DMS53 (cell line): ENCODE measurements around the gene SLC16A9.
"Not testable (repeated sequence)": the region's sequence is repeated elsewhere in the genome, so short reads cannot be mapped to it uniquely, and the experiment has no call there.

Experiments
- DNase-seq: peaks from one replicate; lab custom pipeline; 2025; lab: John Stamatoyannopoulos, UW

The SLC16A9 gene

GRCh38 chr10:59674215-59674836, 35.3 kb downstream of the SLC16A9 start:
- no peak for DNase-seq

GRCh38 chr10:59672150-59672875, 37.3 kb downstream of the SLC16A9 start:
- DNase-seq = no peak

DNA sequence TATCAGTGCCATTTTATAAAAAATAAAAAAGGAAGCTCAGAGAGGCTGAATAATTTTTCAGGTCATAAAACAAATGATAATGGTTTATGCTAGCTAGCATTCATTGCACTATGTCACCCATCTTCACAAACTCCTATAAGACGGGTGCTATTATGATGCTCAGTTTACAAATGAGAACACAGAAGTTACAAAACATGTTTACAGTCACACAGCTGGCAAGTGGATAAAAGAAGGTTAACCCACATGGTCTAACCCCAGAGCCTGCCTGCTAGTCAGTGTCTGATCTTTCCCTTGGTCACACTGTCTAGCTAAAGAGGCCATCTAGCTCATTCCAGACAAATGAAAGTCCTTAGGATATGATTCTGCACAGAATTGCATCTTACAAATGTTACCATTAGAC, 39.4 kb downstream of the SLC16A9 start:
- DNase-seq = no peak

- peak; percentile 81 for DNase-seq
These were observed 41.6 kb downstream of the SLC16A9 start for GRCh38 chr10:59668096-59668495.

GRCh38 chr10:59666310-59666709, 43.3 kb downstream of the SLC16A9 start:
- no peak for DNase-seq

GRCh38 chr10:59663213-59663612, 46.4 kb downstream of the SLC16A9 start:
- not testable (repeated sequence) for DNase-seq

GRCh38 chr10:59657724-59658123, 51.9 kb downstream of the SLC16A9 start:
- DNase-seq = no peak

- no peak for DNase-seq
These were observed 54.3 kb downstream of the SLC16A9 start for GRCh38 chr10:59655309-59655708.

GRCh38 chr10:59654007-59654406, 55.6 kb downstream of the SLC16A9 start:
- DNase-seq = no peak

DNA sequence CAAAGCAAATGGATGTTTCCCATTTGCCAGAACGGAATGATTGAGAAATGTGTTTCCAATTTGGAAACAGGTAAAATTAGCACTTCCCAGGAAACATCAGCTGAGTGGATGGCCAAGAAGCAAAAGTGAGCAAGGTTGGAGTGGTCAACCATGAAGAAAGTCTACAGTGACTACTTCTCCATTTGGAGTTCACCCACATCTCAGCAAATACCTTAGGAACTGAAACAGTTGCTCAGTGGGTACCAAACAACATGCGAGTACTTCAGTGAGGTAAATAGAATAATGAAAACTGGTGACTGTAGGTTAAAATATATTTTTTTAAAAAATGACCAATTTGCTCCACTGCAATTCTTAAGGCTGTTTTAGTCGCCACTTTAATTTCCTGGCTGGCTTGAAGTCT, 57.7 kb downstream of the SLC16A9 start:
- no peak for DNase-seq

DNA sequence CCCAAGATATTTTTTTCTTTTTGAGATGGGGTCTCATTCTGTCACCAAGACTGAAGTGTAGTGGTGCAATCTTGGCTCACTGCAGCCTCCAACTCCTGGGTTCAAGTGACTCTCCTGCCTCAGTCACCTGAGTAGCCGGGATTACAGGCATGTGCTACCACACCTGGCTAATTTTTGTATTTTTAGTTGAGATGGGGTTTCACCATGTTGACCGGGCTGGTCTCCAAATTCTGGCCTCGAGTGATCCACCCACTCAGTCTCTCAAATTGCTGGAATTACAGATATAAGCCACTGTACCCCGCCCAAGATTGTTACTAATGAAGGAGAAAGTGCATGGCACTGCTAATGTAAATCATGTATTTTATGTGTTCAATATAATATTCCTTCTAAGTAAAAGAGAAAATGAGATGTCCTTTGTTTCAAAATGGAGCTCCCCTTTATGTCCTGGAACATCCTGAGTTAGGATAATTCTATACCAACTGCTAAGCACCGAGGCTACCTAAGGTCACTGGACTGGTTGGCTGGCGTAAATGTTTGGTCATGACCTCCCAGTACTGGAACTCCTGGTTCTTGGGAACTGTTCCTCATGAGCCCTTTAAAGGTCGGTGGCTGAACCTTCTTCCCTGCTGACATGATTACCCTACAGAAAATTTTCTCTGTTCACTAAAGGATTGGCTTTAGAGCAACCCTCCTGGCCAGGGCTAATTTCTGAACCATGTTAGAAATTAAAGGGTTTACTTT, 59.9 kb downstream of the SLC16A9 start:
- DNase-seq = no peak

- DNase-seq = no peak
These were observed 60.9 kb downstream of the SLC16A9 start for GRCh38 chr10:59648711-59649201.

- DNase-seq = no peak
These were observed 64.8 kb downstream of the SLC16A9 start for GRCh38 chr10:59644841-59645240.

- DNase-seq = not testable (repeated sequence)
These were observed 68.0 kb downstream of the SLC16A9 start for GRCh38 chr10:59641688-59642087.

- DNase-seq = no peak
These were observed 74.0 kb downstream of the SLC16A9 start for GRCh38 chr10:59635502-59636290.

- no peak for DNase-seq
These were observed 75.5 kb downstream of the SLC16A9 start for GRCh38 chr10:59634102-59634501.

- DNase-seq = peak; percentile 3
These were observed 76.6 kb downstream of the SLC16A9 start for GRCh38 chr10:59633063-59633462.

- DNase-seq = no peak
These were observed 77.5 kb downstream of the SLC16A9 start for GRCh38 chr10:59631882-59632807.

- no peak for DNase-seq
These were observed 78.4 kb downstream of the SLC16A9 start for GRCh38 chr10:59631237-59631636.

- DNase-seq = no peak
These were observed 80.7 kb downstream of the SLC16A9 start for GRCh38 chr10:59628965-59629364.

DNA sequence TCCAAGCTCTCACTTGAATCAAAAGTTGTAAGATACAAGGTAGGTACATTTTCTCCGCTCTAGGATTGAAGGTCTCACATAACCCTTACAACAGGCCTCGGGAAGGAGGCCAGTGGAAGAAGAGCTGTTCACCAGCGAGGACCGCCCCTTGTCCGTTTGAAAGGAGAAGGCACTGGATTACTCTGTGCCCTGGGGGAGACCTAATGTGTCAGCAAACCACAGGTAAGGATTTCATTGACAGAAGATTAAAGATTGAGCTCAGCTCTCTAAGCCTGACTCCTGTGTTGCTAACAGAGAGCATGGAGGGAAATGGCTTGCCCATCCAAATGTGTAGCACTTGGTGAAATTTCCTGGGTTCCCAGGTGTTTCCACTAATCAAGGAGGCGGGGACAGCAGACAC, 81.2 kb downstream of the SLC16A9 start:
- no peak for DNase-seq
